Activated T-helper 1 cell treated with anti-CD3 and anti-CD28 coated beads, Interleukin-12 subunit alpha, Interleukin-12 subunit beta, Interleukin-2, Interleukin-4 antibody, amounts not matched to agents 30 ng/mL and 10 ng/mL and 1 ng/mL, durations not matched to agents 14 hours and 24 hours and 36 hours (primary cell): Measurements from ENCODE around the gene MSANTD4. TPM values are rescaled to one million over a fixed set of nuclear protein-coding genes. Genes with fewer than 3 reads are reported as not detected.

ENCODE experiments used
- DNase-seq: peaks from one replicate; pipeline ENCODE4 v3.0.0; 2021; ENCODE audit warnings: low spot score
- H3K27ac Mint-ChIP-seq: one replicate; pipeline ENCODE4 v1.8.0; 2021; ENCODE audit warnings: mild to moderate bottlenecking, mixed read lengths
- H3K27me3 Mint-ChIP-seq: one replicate; pipeline ENCODE4 v1.8.0; 2022; ENCODE audit warnings: mild to moderate bottlenecking, moderate library complexity, mixed read lengths; ENCODE audit not compliant: insufficient read depth
- H3K36me3 Mint-ChIP-seq: one replicate; pipeline ENCODE4 v1.8.0; 2021; ENCODE audit warnings: low read depth, mixed read lengths
- H3K4me1 Mint-ChIP-seq: one replicate; pipeline ENCODE4 v1.8.0; 2021; ENCODE audit warnings: low read depth, mixed read lengths
- H3K4me3 Mint-ChIP-seq: one replicate; pipeline ENCODE4 v1.8.0; 2021; ENCODE audit warnings: mild to moderate bottlenecking, moderate library complexity, mixed read lengths
- H3K9me3 Mint-ChIP-seq: one replicate; pipeline ENCODE4 v1.8.0; 2021; ENCODE audit warnings: mixed read lengths
- intact Hi-C: fragments of 100-400 bp; cut with micrococcal nuclease; formaldehyde crosslinking; loops from one replicate; pipeline ENCODE4 v1.15.1; 2024
- total RNA-seq: library from RNA; stranded (reverse); gene quantifications from 2 replicates; pipeline ENCODE4 v1.2.3, GENCODE V29; 2022

Gene MSANTD4
- total RNA-seq, 1 donor from 2014 or later, result 24.2 TPM

DNA sequence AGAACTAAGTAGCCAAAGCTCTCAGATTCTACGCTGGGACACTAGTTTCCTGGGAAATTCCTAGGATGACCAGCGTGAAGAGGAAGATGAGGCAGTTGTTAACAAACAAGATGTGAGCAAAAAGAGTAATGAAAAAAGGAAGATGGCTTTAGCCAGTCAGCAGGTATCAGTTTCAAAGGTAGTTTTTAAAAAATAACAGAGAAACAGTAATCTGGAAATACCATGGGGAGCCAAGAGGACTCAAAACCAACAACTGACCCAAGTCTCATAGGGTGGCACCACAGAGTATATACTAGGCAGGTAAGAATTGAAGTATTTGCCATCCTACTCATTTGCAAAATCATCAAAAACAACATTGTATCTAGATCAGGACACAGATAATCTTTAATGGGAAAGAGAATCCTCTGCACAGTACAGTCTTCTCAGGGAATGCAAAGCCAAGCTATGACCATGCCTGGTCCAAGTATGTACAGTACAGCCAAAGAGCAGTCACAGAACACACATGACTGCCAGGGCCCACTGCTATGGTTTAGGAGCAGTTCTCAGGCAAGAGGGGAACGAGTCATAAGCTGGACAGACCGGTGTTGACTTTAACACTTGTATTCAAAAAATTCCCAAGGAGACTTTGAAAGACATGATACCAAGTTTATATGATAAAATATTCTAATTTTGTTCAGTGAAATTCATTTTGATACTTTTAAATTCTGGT lies 20.6 kb downstream of the MSANTD4 start:
- no peak overlapping the region for H3K4me3 Mint-ChIP-seq
- no peaks in the 10 kb centered on the region for H3K27me3 Mint-ChIP-seq
- no peak overlapping the region for H3K27ac Mint-ChIP-seq
- H3K36me3 Mint-ChIP-seq, result peaks cover 40% of the 10 kb centered on the region
- no peak for DNase-seq
- H3K4me1 Mint-ChIP-seq, result no peaks in the 10 kb centered on the region
- peaks cover 14% of the 10 kb centered on the region for H3K9me3 Mint-ChIP-seq
- intact Hi-C loops, result no loop called here

DNA sequence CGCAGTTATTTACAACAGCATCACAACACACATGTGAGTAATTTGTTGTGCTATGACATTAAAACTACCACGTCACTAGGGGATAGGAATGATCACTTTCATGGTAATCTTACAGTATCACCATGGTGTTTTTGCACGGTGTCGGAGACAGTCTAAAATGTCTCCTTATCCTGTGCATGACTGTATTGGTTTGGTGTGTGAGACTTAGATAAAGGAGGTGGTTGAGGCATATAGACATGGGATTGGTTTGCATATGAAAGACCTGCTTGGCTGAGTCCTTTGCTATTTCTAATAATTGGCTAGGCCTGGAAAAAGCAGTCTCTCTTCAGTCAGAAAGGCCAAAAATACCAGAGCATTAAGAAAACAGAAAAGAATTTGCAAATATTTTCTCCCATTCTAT lies 30.2 kb downstream of the MSANTD4 start:
- no peak for DNase-seq
- H3K27ac Mint-ChIP-seq, result no peak overlapping the region
- intact Hi-C loops, result no loop called here
- H3K27me3 Mint-ChIP-seq, result no peaks in the 10 kb centered on the region
- no peaks in the 10 kb centered on the region for H3K36me3 Mint-ChIP-seq
- H3K9me3 Mint-ChIP-seq, result peaks cover 7% of the 10 kb centered on the region
- H3K4me3 Mint-ChIP-seq, result no peak overlapping the region
- no peaks in the 10 kb centered on the region for H3K4me1 Mint-ChIP-seq

DNA sequence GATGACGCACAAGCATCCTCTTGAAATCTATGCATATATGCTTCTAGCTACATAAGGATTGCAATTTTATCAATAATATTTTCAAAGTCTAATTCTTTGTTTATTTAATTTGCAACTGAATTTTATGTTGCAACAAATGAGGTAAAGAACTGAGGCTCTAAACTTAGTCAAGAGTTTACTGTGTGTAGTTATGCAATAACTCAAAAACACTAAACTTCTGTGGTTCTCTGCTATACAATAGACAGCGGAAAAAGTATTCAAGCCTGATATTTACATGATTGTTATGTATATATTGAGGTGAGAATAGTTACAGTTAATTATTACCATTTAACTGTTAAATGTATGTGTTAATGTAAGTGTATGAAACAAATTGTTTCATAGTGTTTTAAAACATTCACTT lies 32.9 kb downstream of the MSANTD4 start:
- H3K9me3 Mint-ChIP-seq, result peaks cover 7% of the 10 kb centered on the region
- no peak for DNase-seq
- no peaks in the 10 kb centered on the region for H3K27me3 Mint-ChIP-seq
- no peak overlapping the region for H3K27ac Mint-ChIP-seq
- H3K36me3 Mint-ChIP-seq, result no peaks in the 10 kb centered on the region
- intact Hi-C loops, result no loop called here
- H3K4me3 Mint-ChIP-seq, result no peak overlapping the region
- no peaks in the 10 kb centered on the region for H3K4me1 Mint-ChIP-seq

DNA sequence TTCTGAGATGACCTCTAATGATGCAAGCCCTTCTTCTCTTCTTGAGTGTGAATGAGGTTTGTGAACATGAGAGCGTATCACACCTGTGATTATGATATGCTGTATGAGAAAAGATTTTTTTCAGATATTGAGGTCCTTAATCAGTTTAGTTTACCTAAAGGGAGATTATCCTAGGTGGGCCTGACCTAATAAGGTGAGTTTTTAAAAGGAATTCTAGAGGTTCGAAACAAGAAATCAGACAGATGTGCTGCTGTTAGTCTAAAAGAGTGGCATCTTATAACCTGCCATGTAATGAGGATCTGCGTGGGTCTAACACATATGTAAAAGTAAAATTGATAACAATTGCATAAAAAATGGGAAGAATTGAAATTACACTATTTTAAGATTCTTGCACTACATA lies 33.8 kb downstream of the MSANTD4 start:
- H3K9me3 Mint-ChIP-seq, result peaks cover under 1% of the 10 kb centered on the region
- DNase-seq, result no peak
- H3K4me3 Mint-ChIP-seq, result no peak overlapping the region
- no peaks in the 10 kb centered on the region for H3K27me3 Mint-ChIP-seq
- H3K36me3 Mint-ChIP-seq, result no peaks in the 10 kb centered on the region
- H3K4me1 Mint-ChIP-seq, result no peaks in the 10 kb centered on the region
- H3K27ac Mint-ChIP-seq, result no peak overlapping the region
- intact Hi-C loops, result no loop called here

DNA sequence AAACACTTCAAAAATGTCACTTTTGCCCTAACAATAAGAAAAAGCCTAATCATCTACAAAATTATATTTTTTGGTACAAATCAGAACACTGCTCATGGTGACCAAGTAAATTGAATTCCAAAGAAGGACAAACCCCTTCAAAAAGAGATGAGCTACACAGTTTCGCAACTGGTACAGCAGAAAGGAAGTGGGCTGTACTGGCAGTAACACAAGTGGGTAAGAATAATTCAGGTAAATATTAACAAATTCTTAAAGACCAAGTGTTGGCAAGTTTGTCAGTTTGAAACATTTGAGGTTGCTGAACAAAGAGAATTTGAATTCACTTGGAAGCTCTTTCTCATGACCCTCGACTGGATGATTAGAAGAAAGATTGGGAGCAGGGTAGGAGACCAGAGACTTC lies 35.5 kb downstream of the MSANTD4 start:
- intact Hi-C loops, result no loop called here
- Mint-ChIP-seq H3K4me1 (no peaks in the 10 kb centered on the region), H3K27ac (no peak overlapping the region), H3K4me3 (no peak overlapping the region), H3K27me3 (no peaks in the 10 kb centered on the region), H3K36me3 (no peaks in the 10 kb centered on the region), H3K9me3 (no peaks in the 10 kb centered on the region)
- no peak for DNase-seq

DNA sequence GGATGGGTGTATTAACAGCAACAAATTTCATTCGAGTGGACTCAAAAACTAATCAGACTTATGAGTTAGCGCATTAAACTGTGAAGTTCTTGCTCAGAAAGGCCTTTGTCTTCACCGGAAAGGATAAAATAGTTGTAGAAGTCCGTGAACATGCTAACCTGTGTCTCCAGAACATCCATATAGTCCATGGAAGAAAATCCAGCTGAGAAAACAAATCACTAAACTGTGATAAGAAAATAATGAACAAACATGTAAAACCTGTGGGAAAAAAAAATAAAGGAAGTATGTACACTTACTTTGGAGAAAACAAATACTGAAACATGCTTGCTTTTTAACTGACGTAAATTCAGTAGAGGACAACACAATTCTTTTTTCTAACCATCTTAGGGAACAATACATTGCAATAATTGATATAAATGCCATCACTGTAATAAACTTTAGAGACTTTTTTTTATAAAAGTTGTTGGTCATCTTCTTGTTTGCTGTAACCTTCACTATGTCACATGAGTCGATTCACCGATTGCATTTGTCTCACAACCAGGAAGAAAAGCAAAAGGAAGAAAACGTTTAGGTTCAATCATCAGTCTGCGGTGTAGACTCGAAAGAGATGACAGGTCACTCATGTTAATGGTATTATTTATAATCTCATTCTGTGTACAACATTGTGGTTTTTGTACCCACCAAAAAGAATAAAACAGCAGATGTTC lies 41.9 kb downstream of the MSANTD4 start:
- Mint-ChIP-seq H3K4me3 (no peak overlapping the region), H3K9me3 (no peaks in the 10 kb centered on the region), H3K27ac (no peak overlapping the region), H3K36me3 (no peaks in the 10 kb centered on the region), H3K4me1 (no peaks in the 10 kb centered on the region), H3K27me3 (peaks cover 5% of the 10 kb centered on the region)
- intact Hi-C loops, result no loop called here
- DNase-seq, result no peak

DNA sequence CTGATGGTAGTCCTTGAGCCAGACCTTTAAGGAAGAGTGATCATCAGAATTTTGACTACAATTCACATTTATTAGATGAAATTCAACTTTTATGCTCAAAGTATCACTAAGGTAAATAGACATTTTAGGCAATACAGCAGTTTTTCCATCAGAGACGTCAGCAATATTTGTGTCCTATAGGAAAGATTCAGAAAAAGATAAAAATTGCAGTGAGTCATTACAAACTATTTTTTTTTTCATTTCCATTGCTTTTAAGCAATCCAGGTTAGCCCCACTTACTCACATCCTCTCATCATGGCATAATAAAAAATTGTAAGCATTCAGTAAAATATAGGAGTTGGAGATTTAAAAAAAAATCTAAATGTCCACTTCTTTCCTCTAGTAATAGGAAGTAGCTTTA lies 46.9 kb downstream of the MSANTD4 start:
- no peak for DNase-seq
- H3K4me1 Mint-ChIP-seq, result no peaks in the 10 kb centered on the region
- H3K27ac Mint-ChIP-seq, result no peak overlapping the region
- H3K27me3 Mint-ChIP-seq, result peaks cover 5% of the 10 kb centered on the region
- H3K9me3 Mint-ChIP-seq, result no peaks in the 10 kb centered on the region
- H3K4me3 Mint-ChIP-seq, result no peak overlapping the region
- no peaks in the 10 kb centered on the region for H3K36me3 Mint-ChIP-seq
- intact Hi-C loops, result no loop called here

DNA sequence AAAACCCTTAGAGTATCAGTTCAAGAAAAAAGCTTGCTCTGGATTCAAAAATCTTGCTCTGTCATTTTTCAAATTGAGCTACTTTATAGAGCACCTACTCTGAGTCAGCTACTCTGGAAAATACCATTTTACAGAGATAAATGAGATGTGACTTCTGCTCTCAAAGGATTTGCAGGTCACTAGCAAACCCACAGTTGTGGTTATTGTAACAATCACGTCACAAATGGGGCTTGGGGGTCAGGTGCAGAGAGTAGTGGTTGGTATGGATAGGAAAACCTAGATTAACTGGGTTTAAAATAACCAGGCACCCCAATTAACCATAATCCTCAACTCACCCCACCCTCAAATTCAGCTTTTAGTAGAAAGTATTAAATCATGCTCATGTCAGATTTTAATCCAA lies 52.3 kb downstream of the MSANTD4 start:
- no peaks in the 10 kb centered on the region for H3K4me1 Mint-ChIP-seq
- no peak overlapping the region for H3K4me3 Mint-ChIP-seq
- no peak for DNase-seq
- H3K9me3 Mint-ChIP-seq, result no peaks in the 10 kb centered on the region
- intact Hi-C loops, result no loop called here
- H3K27me3 Mint-ChIP-seq, result no peaks in the 10 kb centered on the region
- H3K27ac Mint-ChIP-seq, result no peak overlapping the region
- H3K36me3 Mint-ChIP-seq, result no peaks in the 10 kb centered on the region

DNA sequence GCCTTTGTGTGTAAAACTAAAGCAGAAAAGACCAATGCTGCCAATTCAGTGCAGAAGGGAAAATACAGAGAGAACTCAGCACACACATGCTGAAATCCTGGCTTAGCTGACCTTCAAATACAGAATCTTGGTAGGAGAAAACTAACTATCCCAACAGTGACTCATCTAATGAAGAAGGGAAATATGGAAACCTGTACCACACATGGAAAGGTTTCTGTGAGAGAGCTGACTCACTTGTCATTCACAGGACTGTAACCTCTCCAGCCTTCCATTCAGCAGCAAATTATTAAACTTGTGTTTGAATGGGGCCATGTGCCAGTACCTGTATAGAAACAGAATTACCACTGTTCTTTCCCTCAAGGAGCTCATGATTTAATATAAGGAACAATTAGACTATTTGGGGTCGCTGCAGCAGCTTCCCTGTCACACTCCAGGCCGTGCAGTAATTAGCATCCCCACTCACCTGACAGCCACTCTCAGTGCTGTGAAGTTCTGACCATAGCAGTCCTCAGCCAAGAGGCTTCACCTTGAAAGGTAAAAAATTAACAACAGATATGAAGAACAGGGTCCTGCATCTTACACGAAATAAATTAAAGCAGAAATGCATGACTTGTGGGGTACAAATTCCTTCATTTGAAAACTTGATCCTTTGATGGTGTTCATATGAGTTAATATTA lies 53.9 kb downstream of the MSANTD4 start:
- Mint-ChIP-seq H3K36me3 (no peaks in the 10 kb centered on the region), H3K4me1 (no peaks in the 10 kb centered on the region), H3K4me3 (no peak overlapping the region), H3K27ac (no peak overlapping the region), H3K27me3 (no peaks in the 10 kb centered on the region), H3K9me3 (no peaks in the 10 kb centered on the region)
- DNase-seq, result no peak
- intact Hi-C loops, result no loop called here

DNA sequence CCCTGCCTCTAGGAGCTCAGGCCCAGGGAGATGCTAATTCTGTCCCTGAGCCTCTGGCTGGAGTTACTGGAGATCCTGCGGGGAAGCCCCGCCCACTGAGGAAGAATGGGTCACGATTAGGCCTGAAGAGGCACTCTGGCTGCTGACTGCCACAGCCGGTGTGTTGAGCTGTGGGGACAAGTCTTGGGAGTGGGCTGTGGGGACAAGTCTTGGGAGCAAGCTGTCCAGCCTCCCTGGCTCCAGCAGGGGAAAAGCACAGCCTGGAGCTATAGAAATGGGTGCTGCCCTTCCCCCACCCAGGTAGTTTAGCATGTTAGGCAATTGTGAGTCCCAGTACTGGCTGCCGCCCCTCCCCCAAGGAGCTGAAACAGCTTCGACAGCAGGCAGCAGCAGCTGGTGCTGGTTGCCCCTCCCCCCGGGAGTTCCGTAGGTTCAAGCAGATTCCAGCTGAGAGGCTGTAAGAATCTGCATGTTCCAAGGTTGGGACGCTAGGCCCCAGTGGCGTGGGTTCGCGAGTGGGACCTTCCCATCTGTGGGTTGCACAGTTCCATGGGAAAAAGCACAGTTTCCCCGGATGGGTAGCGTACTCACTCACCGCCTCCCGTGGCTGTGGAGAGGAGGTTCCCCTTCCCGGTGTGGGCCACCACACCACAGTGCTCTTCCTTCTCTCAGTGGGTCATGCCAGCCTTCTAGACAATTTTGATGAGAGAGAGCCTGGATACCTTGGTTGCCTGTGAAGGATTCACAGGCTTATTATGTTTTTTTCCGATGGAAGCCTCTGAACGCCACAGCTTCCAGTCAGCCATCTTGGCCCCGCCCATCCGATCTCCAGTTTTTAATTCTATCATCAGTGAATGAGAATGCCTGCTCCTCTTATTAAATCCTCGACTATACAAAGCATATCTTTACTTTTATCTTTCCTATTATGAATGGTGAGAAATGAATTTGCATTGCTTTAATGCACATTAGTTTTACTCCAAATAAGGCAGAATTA lies 61.5 kb downstream of the MSANTD4 start:
- no peak overlapping the region for H3K27ac Mint-ChIP-seq
- H3K36me3 Mint-ChIP-seq, result no peaks in the 10 kb centered on the region
- H3K27me3 Mint-ChIP-seq, result peaks cover 1% of the 10 kb centered on the region
- no peaks in the 10 kb centered on the region for H3K4me1 Mint-ChIP-seq
- intact Hi-C loops, result no loop called here
- H3K4me3 Mint-ChIP-seq, result no peak overlapping the region
- no peak for DNase-seq
- peaks cover 10% of the 10 kb centered on the region for H3K9me3 Mint-ChIP-seq
